ENCODE measurements around the gene LIMS1. TPM values are rescaled to one million over a fixed set of nuclear protein-coding genes. Genes with fewer than 3 reads are reported as not detected.

Gene LIMS1
- total RNA-seq, 1 donor from 2014 or later: 39.8 TPM

DNA sequence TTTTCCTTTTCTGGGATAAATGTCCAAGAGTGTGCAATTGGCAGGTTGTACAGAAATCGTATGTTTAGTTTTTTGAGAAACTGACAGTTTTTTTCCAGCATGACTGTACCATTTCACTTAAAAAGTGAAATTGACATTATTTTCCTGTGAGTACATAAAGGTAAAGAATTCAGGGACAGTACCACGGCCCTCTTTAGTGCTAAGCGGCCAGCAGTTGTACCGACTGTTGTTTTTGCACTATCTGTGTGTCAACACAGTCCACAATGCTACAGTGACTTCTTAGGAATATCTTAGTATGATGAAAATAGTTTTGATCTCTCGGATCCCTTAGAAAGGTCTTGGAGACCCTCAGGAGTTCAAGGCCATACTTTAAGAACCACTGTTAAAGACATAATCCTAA, 2.6 kb downstream of the LIMS1 start:
- intact Hi-C loops (cut with DNase I): no loop called here
- H3K9me3 ChIP-seq: no peaks in the 10 kb centered on the region
- DNase-seq (ENCODE audit: low spot score in 2 of 2): no peak
- peaks cover 0 to 17% of the 10 kb centered on the region in 2 donors for H3K4me1 ChIP-seq
- H3K27ac ChIP-seq: no peak overlapping the region
- no peaks in the 10 kb centered on the region for H3K27me3 ChIP-seq
- TF ChIP-seq, protein P1, sequence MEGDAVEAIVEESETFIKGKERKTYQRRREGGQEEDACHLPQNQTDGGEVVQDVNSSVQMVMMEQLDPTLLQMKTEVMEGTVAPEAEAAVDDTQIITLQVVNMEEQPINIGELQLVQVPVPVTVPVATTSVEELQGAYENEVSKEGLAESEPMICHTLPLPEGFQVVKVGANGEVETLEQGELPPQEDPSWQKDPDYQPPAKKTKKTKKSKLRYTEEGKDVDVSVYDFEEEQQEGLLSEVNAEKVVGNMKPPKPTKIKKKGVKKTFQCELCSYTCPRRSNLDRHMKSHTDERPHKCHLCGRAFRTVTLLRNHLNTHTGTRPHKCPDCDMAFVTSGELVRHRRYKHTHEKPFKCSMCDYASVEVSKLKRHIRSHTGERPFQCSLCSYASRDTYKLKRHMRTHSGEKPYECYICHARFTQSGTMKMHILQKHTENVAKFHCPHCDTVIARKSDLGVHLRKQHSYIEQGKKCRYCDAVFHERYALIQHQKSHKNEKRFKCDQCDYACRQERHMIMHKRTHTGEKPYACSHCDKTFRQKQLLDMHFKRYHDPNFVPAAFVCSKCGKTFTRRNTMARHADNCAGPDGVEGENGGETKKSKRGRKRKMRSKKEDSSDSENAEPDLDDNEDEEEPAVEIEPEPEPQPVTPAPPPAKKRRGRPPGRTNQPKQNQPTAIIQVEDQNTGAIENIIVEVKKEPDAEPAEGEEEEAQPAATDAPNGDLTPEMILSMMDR (IDR thresholded peaks at IDR 0.05): no peak
- H3K36me3 ChIP-seq: no peaks in the 10 kb centered on the region
- no peak overlapping the region for H3K4me3 ChIP-seq

DNA sequence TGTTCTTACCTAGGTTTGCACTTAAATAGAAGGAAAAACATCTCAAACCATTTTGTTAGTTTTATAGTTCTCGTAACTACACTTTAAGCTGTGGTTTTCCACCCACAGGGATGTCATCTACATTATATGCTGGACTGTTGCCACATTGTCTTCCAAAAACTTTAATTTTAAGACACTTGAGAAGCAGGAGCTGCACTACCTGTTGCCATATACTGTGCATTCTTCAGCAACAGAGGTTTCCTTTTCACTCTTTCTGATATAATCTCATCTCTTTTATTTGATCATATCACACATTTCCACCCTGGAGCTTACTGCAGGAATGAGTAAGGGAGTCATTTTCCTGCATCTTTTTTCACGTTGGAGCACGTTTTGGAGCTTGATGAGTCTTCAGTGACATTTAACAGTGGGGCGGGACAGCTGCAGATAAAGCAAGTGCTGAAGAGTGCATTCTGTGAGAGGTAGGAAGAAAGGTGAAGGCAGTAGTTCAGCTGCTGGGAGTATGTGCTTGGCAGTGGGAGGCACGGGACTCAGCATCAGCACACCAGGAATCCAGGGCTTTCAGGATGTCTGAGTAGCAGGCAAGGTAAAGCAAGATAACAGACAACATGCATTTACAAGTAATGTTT, 3.8 kb downstream of the LIMS1 start:
- TF ChIP-seq, protein P1 (IDR thresholded peaks at IDR 0.05): no peak
- Histone ChIP-seq H3K9me3 (no peaks in the 10 kb centered on the region), H3K27me3 (no peaks in the 10 kb centered on the region), H3K4me3 (no peak overlapping the region), H3K4me1 (peaks cover 0 to 19% of the 10 kb centered on the region in 2 donors), H3K36me3 (no peaks in the 10 kb centered on the region), H3K27ac (no peak overlapping the region)
- intact Hi-C loops (cut with DNase I): no loop called here
- DNase-seq (ENCODE audit: low spot score in 2 of 2): no peak

DNA sequence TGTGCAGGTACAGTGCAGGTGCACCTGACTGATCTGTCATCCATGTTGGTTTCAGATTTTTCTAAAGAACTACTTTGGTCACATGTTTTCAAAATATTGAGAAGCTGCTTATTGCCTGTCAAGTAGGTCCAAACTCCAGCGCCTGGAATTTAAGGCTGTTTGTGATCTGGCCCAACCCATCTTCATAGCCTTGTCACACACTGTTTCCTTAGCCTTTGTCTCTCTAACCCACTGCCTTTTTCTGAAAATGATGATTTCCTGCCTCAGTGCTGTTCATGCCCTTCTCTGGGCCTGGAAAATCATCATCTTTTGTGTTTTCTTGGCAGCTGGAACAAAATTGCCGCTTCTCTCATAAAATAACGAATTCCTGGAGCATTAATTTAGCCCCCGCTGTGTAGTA, 7.2 kb downstream of the LIMS1 start:
- H3K4me1 ChIP-seq: peaks cover 0 to 13% of the 10 kb centered on the region in 2 donors
- peak overlapping the region in 1 of 2 donors; percentile 30 for H3K27ac ChIP-seq
- H3K9me3 ChIP-seq: no peaks in the 10 kb centered on the region
- intact Hi-C loops (cut with DNase I): no loop called here
- DNase-seq (ENCODE audit: low spot score in 2 of 2): no peak
- no peaks in the 10 kb centered on the region for H3K36me3 ChIP-seq
- TF ChIP-seq, protein P1 (IDR thresholded peaks at IDR 0.05): no peak
- H3K27me3 ChIP-seq: no peaks in the 10 kb centered on the region
- no peak overlapping the region for H3K4me3 ChIP-seq

DNA sequence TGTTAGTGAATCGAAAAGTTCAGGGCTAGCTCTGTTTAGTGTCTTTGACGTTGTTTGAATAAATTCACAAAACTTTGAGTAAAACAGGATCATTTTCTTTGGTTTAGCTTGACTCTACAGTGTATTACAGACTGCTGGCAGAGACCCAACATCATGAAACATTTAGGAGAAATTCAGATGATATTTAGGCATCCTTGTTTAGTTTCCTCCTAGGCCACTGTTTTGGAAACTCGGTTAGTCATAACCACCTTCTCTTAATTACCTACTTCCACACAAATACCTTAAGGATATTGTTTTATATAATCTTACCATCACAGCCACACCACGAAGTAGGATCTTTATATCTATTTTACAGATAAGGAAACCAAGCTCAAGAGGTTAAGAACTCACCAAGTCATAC, 7.8 kb downstream of the LIMS1 start:
- Histone ChIP-seq H3K9me3 (no peaks in the 10 kb centered on the region), H3K36me3 (no peaks in the 10 kb centered on the region), H3K4me3 (no peak overlapping the region), H3K27ac (peak overlapping the region in 1 of 2 donors; percentile 30), H3K4me1 (peaks cover 0 to 9% of the 10 kb centered on the region in 2 donors), H3K27me3 (no peaks in the 10 kb centered on the region)
- no peak for DNase-seq (ENCODE audit: low spot score in 2 of 2)
- TF ChIP-seq, protein P1 (IDR thresholded peaks at IDR 0.05): no peak
- intact Hi-C loops (cut with DNase I): no loop called here

DNA sequence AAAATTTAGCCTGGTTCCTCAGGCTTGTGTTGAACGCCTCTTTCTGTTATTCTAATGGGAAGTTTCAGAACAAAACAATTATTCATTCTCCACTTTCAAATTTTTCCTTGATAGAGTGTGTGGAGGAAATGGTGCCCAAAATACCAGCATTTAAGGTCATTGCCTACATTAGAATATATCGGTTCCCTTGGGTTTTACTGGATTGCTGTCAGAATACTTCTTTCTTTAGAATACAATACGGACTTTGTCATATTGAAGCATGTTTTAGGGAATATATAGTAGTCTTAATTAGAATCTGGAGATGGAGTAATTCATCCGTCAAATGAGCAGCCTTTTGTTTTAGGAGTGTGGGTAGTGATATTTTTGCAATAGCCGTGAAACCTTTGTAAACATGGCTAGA, 13.3 kb downstream of the LIMS1 start:
- no peak overlapping the region for H3K27ac ChIP-seq

More for the DNA sequence above, 13.3 kb downstream of the LIMS1 start:
- intact Hi-C loops (cut with DNase I): no loop called here
- H3K4me3 ChIP-seq: no peak overlapping the region
- H3K27me3 ChIP-seq: no peaks in the 10 kb centered on the region
- H3K36me3 ChIP-seq: no peaks in the 10 kb centered on the region
- DNase-seq (ENCODE audit: low spot score in 2 of 2): no peak
- TF ChIP-seq, protein P1 (IDR thresholded peaks at IDR 0.05): no peak
- peaks cover 0 to 7% of the 10 kb centered on the region in 2 donors for H3K4me1 ChIP-seq
- no peaks in the 10 kb centered on the region for H3K9me3 ChIP-seq
